H9 (cell line): ENCODE data around the gene GRAMD1B. TPM values are rescaled to one million over a fixed set of nuclear protein-coding genes. Genes with fewer than 3 reads are reported as not detected.

Source experiments
- DNase-seq: peaks from one replicate; pipeline ENCODE4 v3.0.0-alpha.2; 2017
- H2AFZ ChIP-seq: one replicate; pipeline ENCODE4 v1.6.1; 2013; ENCODE audit warnings: mild to moderate bottlenecking, low read length, control low read depth, moderate library complexity
- H2AK5ac ChIP-seq: 2 replicates; pipeline ENCODE4 v1.6.1; 2013; ENCODE audit warnings: low read length, control low read depth, mixed read lengths; ENCODE audit not compliant: insufficient read length
- H2BK120ac ChIP-seq: one replicate; pipeline ENCODE4 v1.6.1; 2013; ENCODE audit warnings: low read depth, mild to moderate bottlenecking, low read length, control low read depth, inconsistent platforms; ENCODE audit not compliant: poor library complexity, severe bottlenecking
- H2BK12ac ChIP-seq: 2 replicates; pipeline ENCODE4 v1.6.1; 2013; ENCODE audit warnings: low read length, control low read depth, mixed read lengths, low read depth; ENCODE audit not compliant: insufficient read length
- H2BK15ac ChIP-seq: 2 replicates; pipeline ENCODE4 v1.6.1; 2013; ENCODE audit warnings: low read depth, low read length, control low read depth
- H2BK20ac ChIP-seq: one replicate; pipeline ENCODE4 v1.6.1; 2013; ENCODE audit warnings: low read depth, mild to moderate bottlenecking, low read length, control low read depth, inconsistent platforms; ENCODE audit not compliant: poor library complexity, severe bottlenecking
- H2BK5ac ChIP-seq: 2 replicates; pipeline ENCODE4 v1.6.1; 2013; ENCODE audit warnings: low read length, control low read depth, mixed read lengths; ENCODE audit not compliant: insufficient read length
- H3K14ac ChIP-seq: 2 replicates; pipeline ENCODE4 v1.6.1; 2013; ENCODE audit warnings: low read length, control low read depth; ENCODE audit not compliant: insufficient read depth
- H3K18ac ChIP-seq: 2 replicates; pipeline ENCODE4 v1.6.1; 2013; ENCODE audit warnings: low read depth, mild to moderate bottlenecking, mixed read lengths, low read length, control low read depth; ENCODE audit not compliant: insufficient read length
- H3K23ac ChIP-seq: 2 replicates; pipeline ENCODE4 v1.6.1; 2013; ENCODE audit warnings: low read length, control low read depth, mixed read lengths, low read depth; ENCODE audit not compliant: insufficient read length
- H3K23me2 ChIP-seq: 2 replicates; pipeline ENCODE4 v1.6.1; 2013; ENCODE audit warnings: low read depth, mild to moderate bottlenecking, mixed read lengths, low read length, control low read depth; ENCODE audit not compliant: insufficient read length, poor library complexity, severe bottlenecking
- H3K27ac ChIP-seq: 2 replicates; pipeline ENCODE4 v1.5.1; 2013; ENCODE audit warnings: low read length, control low read depth, mixed read lengths, low read depth; ENCODE audit not compliant: insufficient read length
- H3K27me3 ChIP-seq: 2 replicates; pipeline ENCODE4 v1.6.1; 2013; ENCODE audit warnings: low read length, control low read depth, inconsistent platforms; ENCODE audit not compliant: insufficient read depth
- H3K4ac ChIP-seq: 2 replicates; pipeline ENCODE4 v1.6.1; 2013; ENCODE audit warnings: low read depth, mild to moderate bottlenecking, control low read depth, inconsistent platforms, low read length, moderate library complexity
- H3K4me1 ChIP-seq: 2 replicates; pipeline ENCODE4 v1.6.1; 2013; ENCODE audit warnings: low read length, control low read depth, inconsistent platforms; ENCODE audit not compliant: insufficient read depth
- H3K4me2 ChIP-seq: 2 replicates; pipeline ENCODE4 v1.6.1; 2013; ENCODE audit warnings: low read length, control low read depth, mixed read lengths; ENCODE audit not compliant: insufficient read length, insufficient read depth
- H3K56ac ChIP-seq: 2 replicates; pipeline ENCODE4 v1.6.1; 2013; ENCODE audit warnings: low read depth, mild to moderate bottlenecking, mixed read lengths, low read length, control low read depth; ENCODE audit not compliant: insufficient read length
- H3K79me1 ChIP-seq: 2 replicates; pipeline ENCODE4 v1.6.1; 2013; ENCODE audit warnings: low read depth, mild to moderate bottlenecking, moderate library complexity, low read length, control low read depth, inconsistent platforms; ENCODE audit not compliant: insufficient read depth, poor library complexity, severe bottlenecking
- H3K79me2 ChIP-seq: 2 replicates; pipeline ENCODE4 v1.6.1; 2013; ENCODE audit warnings: low read length, control low read depth, inconsistent platforms; ENCODE audit not compliant: insufficient read depth
- H3K9ac ChIP-seq: 2 replicates; pipeline ENCODE4 v1.6.1; 2013; ENCODE audit warnings: low read length, control low read depth, mixed read lengths; ENCODE audit not compliant: insufficient read length; ENCODE audit errors: extremely low read depth
- H3K9me3 ChIP-seq: one replicate; pipeline ENCODE4 v1.6.1; 2013; ENCODE audit warnings: low read depth, low read length, inconsistent platforms; ENCODE audit not compliant: control insufficient read depth
- H3T11ph ChIP-seq: one replicate; pipeline ENCODE4 v1.6.1; 2013; ENCODE audit warnings: mild to moderate bottlenecking, low read length, control low read depth, inconsistent platforms
- H4K20me1 ChIP-seq: one replicate; pipeline ENCODE4 v1.6.1; 2013; ENCODE audit not compliant: control insufficient read depth, insufficient read length, insufficient read depth
- H4K5ac ChIP-seq: 2 replicates; pipeline ENCODE4 v1.6.1; 2013; ENCODE audit warnings: low read depth, mild to moderate bottlenecking, mixed read lengths, low read length, control low read depth; ENCODE audit not compliant: insufficient read length
- H4K8ac ChIP-seq: replicated peaks from 2 replicates; pipeline ENCODE4 v1.6.1; 2013; ENCODE audit warnings: low read length, control low read depth, mixed read lengths, low read depth; ENCODE audit not compliant: insufficient read length
- H4K91ac ChIP-seq: 2 replicates; pipeline ENCODE4 v1.6.1; 2013; ENCODE audit warnings: low read depth, mild to moderate bottlenecking, moderate library complexity, mixed read lengths, low read length, control low read depth; ENCODE audit not compliant: insufficient read length
- H3K27ac Mint-ChIP-seq, 3 experiments: 2 replicates in 2 of 3; 3 replicates in 1 of 3; pipeline ENCODE4 v1.8.0; 2020 to 2021; ENCODE audit warnings: mixed read lengths in 3 of 3, mild to moderate bottlenecking in 1 of 3, moderate library complexity in 1 of 3
- H3K27me3 Mint-ChIP-seq: 2 replicates; pipeline ENCODE4 v1.8.0; 2021; ENCODE audit warnings: low read depth, mild to moderate bottlenecking, moderate library complexity, mixed read lengths
- H3K36me3 Mint-ChIP-seq, 3 experiments: 2 replicates in 2 of 3; 3 replicates in 1 of 3; pipeline ENCODE4 v1.8.0; 2020 to 2021; ENCODE audit warnings: low read depth in 3 of 3, mixed read lengths in 3 of 3; ENCODE audit not compliant: insufficient read depth in 1 of 3
- H3K4me1 Mint-ChIP-seq, 2 experiments: 2 replicates each; pipeline ENCODE4 v1.8.0; 2020; ENCODE audit warnings: mixed read lengths in 2 of 2
- H3K4me3 Mint-ChIP-seq, 2 experiments: 2 replicates in 1 of 2; 3 replicates in 1 of 2; pipeline ENCODE4 v1.8.0; 2020 to 2021; ENCODE audit warnings: mild to moderate bottlenecking in 2 of 2, mixed read lengths in 2 of 2, moderate library complexity in 1 of 2
- H3K9me3 Mint-ChIP-seq, 2 experiments: 2 replicates in 1 of 2; 3 replicates in 1 of 2; pipeline ENCODE4 v1.8.0; 2020; ENCODE audit warnings: mild to moderate bottlenecking in 2 of 2, mixed read lengths in 2 of 2, moderate library complexity in 1 of 2
- WGBS: extraction: QIAGEN DNeasy Blood & Tissue Kit; methylation state at CpG from one replicate; pipeline ENCODE4 v1.1.7; 2013; ENCODE audit warnings: missing lambda C conversion rate, low lambda C conversion rate, mixed read lengths; ENCODE audit not compliant: insufficient read length; ENCODE audit errors: extremely low coverage; 5-methylcytosine and 5-hydroxymethylcytosine counted together
- total RNA-seq: library from RNA; stranded (reverse); gene quantifications from 2 replicates; pipeline ENCODE4 v1.2.1, GENCODE V29; 2021
- TF ChIP-seq, protein P1 (sequence below): fragments of 200-600 bp; sonication (generic); conservative IDR thresholded peaks from 3 replicates; pipeline ENCODE4 v1.8.0; 2021; ENCODE audit warnings: antibody characterized with exemption, mild to moderate bottlenecking

Gene GRAMD1B
- total RNA-seq, 1 experiment from 2014 or later, result 25.9 TPM

DNA sequence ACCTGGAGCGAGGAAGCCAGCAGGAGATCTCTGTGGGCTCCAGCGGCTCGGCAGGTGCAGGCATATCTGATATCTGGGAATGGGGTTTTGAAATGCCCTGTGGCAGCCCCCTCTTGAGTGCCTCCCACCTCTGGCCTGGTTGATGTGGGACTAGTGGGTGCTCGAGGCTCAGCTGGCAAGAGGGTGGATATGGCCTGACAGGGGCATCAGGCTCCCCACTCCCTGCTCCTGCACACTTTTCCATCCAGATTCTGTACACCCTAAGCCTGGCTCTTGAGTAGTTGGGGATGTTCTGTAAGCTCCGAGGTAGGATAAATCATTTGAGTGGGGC is 149.4 kb downstream of the GRAMD1B start:
- Histone ChIP-seq H3K4me1 (no peaks in the 10 kb centered on the region; the same call in 1 of the 2 replicates), H4K5ac (no peak overlapping the region), H3K9ac (no peak overlapping the region), H4K20me1 (no peaks in the 10 kb centered on the region), H3K9me3 (no peaks in the 10 kb centered on the region), H3K27ac (no peak overlapping the region), H2BK12ac (no peak overlapping the region), H2AK5ac (no peak overlapping the region), H4K91ac (no peak overlapping the region), H3K23ac (no peak overlapping the region), H2BK20ac (no peak overlapping the region), H2BK5ac (no peak overlapping the region), H3K4me2 (no peak overlapping the region), H3T11ph (no peak overlapping the region), H2BK120ac (no peak overlapping the region), H3K23me2 (no peaks in the 10 kb centered on the region), H2AFZ (no peak overlapping the region), H3K27me3 (no peaks in the 10 kb centered on the region), H3K14ac (no peak overlapping the region), H4K8ac (no peak overlapping the region), H3K4ac (no peak overlapping the region), H3K79me1 (no peaks in the 10 kb centered on the region), H3K56ac (no peak overlapping the region), H2BK15ac (no peak overlapping the region), H3K79me2 (no peaks in the 10 kb centered on the region), H3K18ac (no peak overlapping the region)
- Mint-ChIP-seq H3K4me1 (peaks cover 43 to 52% of the 10 kb centered on the region in 2 experiments), H3K27ac (no peak overlapping the region; a peak in 1 of 7 replicates), H3K9me3 (peaks cover 0 to 3% of the 10 kb centered on the region in 2 experiments; a peak in 1 of 5 replicates), H3K4me3 (no peak overlapping the region), H3K27me3 (peaks cover 7% of the 10 kb centered on the region), H3K36me3 (peaks cover 4 to 14% (median 5%) of the 10 kb centered on the region in 3 experiments; a peak in 6 of 7 replicates)
- TF ChIP-seq, protein P1, sequence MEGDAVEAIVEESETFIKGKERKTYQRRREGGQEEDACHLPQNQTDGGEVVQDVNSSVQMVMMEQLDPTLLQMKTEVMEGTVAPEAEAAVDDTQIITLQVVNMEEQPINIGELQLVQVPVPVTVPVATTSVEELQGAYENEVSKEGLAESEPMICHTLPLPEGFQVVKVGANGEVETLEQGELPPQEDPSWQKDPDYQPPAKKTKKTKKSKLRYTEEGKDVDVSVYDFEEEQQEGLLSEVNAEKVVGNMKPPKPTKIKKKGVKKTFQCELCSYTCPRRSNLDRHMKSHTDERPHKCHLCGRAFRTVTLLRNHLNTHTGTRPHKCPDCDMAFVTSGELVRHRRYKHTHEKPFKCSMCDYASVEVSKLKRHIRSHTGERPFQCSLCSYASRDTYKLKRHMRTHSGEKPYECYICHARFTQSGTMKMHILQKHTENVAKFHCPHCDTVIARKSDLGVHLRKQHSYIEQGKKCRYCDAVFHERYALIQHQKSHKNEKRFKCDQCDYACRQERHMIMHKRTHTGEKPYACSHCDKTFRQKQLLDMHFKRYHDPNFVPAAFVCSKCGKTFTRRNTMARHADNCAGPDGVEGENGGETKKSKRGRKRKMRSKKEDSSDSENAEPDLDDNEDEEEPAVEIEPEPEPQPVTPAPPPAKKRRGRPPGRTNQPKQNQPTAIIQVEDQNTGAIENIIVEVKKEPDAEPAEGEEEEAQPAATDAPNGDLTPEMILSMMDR, result no peak
- no CpG with 5 or more reads among the region's 5 CpGs for WGBS
- DNase-seq, result no peak
